A673 (cell line): ENCODE measurements around the gene SMIM35. TPM values are rescaled to one million over a fixed set of nuclear protein-coding genes. Genes with fewer than 3 reads are reported as not detected.

Experiments
- BruUV-seq: library from RNA; stranded (reverse); fragments of 400-500 nt; replicated peaks from 2 replicates; lab custom pipeline; 2021; lab: Mats Ljungman, UMichigan
- CTCF ChIA-PET: fragments of 300-600 bp; sonication (Branson Sonifier 250); formaldehyde crosslinking; loops from one replicate; lab custom pipeline; 2022; ENCODE audit warnings: antibody characterized with exemption; lab: Charles Lee
- POLR2A ChIA-PET: fragments of 300-600 bp; sonication (Branson Sonifier 250); formaldehyde crosslinking; loops from one replicate; lab custom pipeline; 2022; ENCODE audit warnings: antibody characterized with exemption; ENCODE audit not compliant: low non-redundant PET; lab: Charles Lee
- DNase-seq: peaks from one replicate; pipeline ENCODE4 v3.0.0-alpha.2; 2015; ENCODE audit warnings: low spot score
- H3K27ac ChIP-seq: fragments of 200-600 bp; sonication (generic); 2 replicates; pipeline ENCODE4 v1.5.1; 2016; ENCODE audit warnings: mixed run types, low read depth, mild to moderate bottlenecking, mixed read lengths, antibody characterized with exemption, low read length; ENCODE audit not compliant: poor library complexity, severe bottlenecking
- H3K27me3 ChIP-seq: fragments of 200-600 bp; sonication (generic); replicated peaks from 2 replicates; pipeline ENCODE4 v1.6.1; 2017; ENCODE audit warnings: mixed run types, low read depth, mild to moderate bottlenecking, mixed read lengths, antibody characterized with exemption, low read length; ENCODE audit not compliant: insufficient read depth, poor library complexity
- H3K36me3 ChIP-seq: fragments of 200-600 bp; sonication (generic); 2 replicates; pipeline ENCODE4 v1.6.1; 2016; ENCODE audit warnings: mixed run types, mild to moderate bottlenecking, mixed read lengths, antibody characterized with exemption, low read length; ENCODE audit not compliant: insufficient read depth, poor library complexity, severe bottlenecking
- H3K4me1 ChIP-seq: fragments of 200-600 bp; sonication (generic); 2 replicates; pipeline ENCODE4 v1.6.1; 2017; ENCODE audit warnings: mixed run types, mild to moderate bottlenecking, mixed read lengths, antibody characterized with exemption, low read length; ENCODE audit not compliant: insufficient read depth, poor library complexity, severe bottlenecking
- H3K4me3 ChIP-seq: fragments of 200-600 bp; sonication (generic); 2 replicates; pipeline ENCODE4 v1.5.1; 2016; ENCODE audit warnings: low read depth, mixed run types, mild to moderate bottlenecking, mixed read lengths, low read length; ENCODE audit not compliant: poor library complexity, severe bottlenecking
- H3K9me3 ChIP-seq: fragments of 200-600 bp; sonication (generic); 2 replicates; pipeline ENCODE4 v1.6.1; 2016; ENCODE audit warnings: mixed run types, low read depth, mild to moderate bottlenecking, mixed read lengths, antibody characterized with exemption, low read length; ENCODE audit not compliant: poor library complexity, severe bottlenecking
- EZH2 ChIP-seq: fragments of 200-600 bp; sonication (generic); IDR thresholded peaks from 2 replicates; pipeline ENCODE4 v1.6.1; 2017; ENCODE audit warnings: borderline replicate concordance, low read depth, mild to moderate bottlenecking, mixed read lengths, antibody characterized with exemption, low read length; ENCODE audit not compliant: poor library complexity, severe bottlenecking
- intact Hi-C: fragments of 100-400 bp; cut with micrococcal nuclease; formaldehyde crosslinking; loops from one replicate; pipeline ENCODE4 v1.10.0; 2022; ENCODE audit not compliant: unreplicated experiment
- total RNA-seq: library from RNA; stranded (reverse); gene quantifications from 2 replicates; pipeline ENCODE4 v1.2.3, GENCODE V29; 2021
- TF ChIP-seq, protein P1 (sequence below): fragments of 300-800, 200-600 bp; sonication (generic); conservative IDR thresholded peaks from 2 replicates; pipeline ENCODE4 v1.5.1; 2017; ENCODE audit warnings: low read depth, mild to moderate bottlenecking, antibody characterized with exemption, low read length, moderate library complexity, mixed read lengths

Gene SMIM35
- total RNA-seq, 1 experiment from 2014 or later: not detected

GRCh38 chr11:118095967-118096367 is 9.2 kb upstream of the SMIM35 start:
- ChIA-PET CTCF (no interaction called here), POLR2A (no interaction called here)

GRCh38 chr11:118095493-118095892 is 8.7 kb upstream of the SMIM35 start:
- TF ChIP-seq, protein P1, sequence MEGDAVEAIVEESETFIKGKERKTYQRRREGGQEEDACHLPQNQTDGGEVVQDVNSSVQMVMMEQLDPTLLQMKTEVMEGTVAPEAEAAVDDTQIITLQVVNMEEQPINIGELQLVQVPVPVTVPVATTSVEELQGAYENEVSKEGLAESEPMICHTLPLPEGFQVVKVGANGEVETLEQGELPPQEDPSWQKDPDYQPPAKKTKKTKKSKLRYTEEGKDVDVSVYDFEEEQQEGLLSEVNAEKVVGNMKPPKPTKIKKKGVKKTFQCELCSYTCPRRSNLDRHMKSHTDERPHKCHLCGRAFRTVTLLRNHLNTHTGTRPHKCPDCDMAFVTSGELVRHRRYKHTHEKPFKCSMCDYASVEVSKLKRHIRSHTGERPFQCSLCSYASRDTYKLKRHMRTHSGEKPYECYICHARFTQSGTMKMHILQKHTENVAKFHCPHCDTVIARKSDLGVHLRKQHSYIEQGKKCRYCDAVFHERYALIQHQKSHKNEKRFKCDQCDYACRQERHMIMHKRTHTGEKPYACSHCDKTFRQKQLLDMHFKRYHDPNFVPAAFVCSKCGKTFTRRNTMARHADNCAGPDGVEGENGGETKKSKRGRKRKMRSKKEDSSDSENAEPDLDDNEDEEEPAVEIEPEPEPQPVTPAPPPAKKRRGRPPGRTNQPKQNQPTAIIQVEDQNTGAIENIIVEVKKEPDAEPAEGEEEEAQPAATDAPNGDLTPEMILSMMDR: no peak
- no peak for TF ChIP-seq EZH2
- no peak for DNase-seq
- Histone ChIP-seq H3K4me1 (no peaks in the 10 kb centered on the region), H3K9me3 (no peaks in the 10 kb centered on the region), H3K27ac (no peak overlapping the region), H3K36me3 (no peaks in the 10 kb centered on the region), H3K27me3 (peaks cover 48% of the 10 kb centered on the region), H3K4me3 (no peak overlapping the region)
- intact Hi-C loops: no loop called here
- BruUV-seq: no TSS peak
- CTCF ChIA-PET: no interaction called here
- POLR2A ChIA-PET: no interaction called here

More at GRCh38 chr11:118095967-118096367, 9.2 kb upstream of the SMIM35 start:
- intact Hi-C loops: no loop called here
- no peaks in the 10 kb centered on the region for H3K36me3 ChIP-seq
- TF ChIP-seq, protein P1: no peak
- TF ChIP-seq EZH2: no peak
- no peaks in the 10 kb centered on the region for H3K9me3 ChIP-seq
- no peaks in the 10 kb centered on the region for H3K4me1 ChIP-seq
- no TSS peak for BruUV-seq
- no peak for DNase-seq
- H3K4me3 ChIP-seq: no peak overlapping the region
- peaks cover 53% of the 10 kb centered on the region for H3K27me3 ChIP-seq
- H3K27ac ChIP-seq: no peak overlapping the region

GRCh38 chr11:118092907-118093571 is 6.3 kb upstream of the SMIM35 start:
- BruUV-seq: no TSS peak
- H3K9me3 ChIP-seq: no peaks in the 10 kb centered on the region
- no peak for TF ChIP-seq EZH2
- TF ChIP-seq, protein P1: no peak
- H3K4me1 ChIP-seq: no peaks in the 10 kb centered on the region
- ChIA-PET CTCF (no interaction called here), POLR2A (no interaction called here)
- H3K36me3 ChIP-seq: no peaks in the 10 kb centered on the region
- H3K27ac ChIP-seq: no peak overlapping the region
- DNase-seq: no peak
- intact Hi-C loops: no loop called here
- no peak overlapping the region for H3K4me3 ChIP-seq
- peaks cover 40% of the 10 kb centered on the region for H3K27me3 ChIP-seq
